Effector CD8-positive, alpha-beta T cell (primary cell): ENCODE measurements around the gene SPATA33.
"Not testable (repeated sequence)": the region's sequence is repeated elsewhere in the genome, so short reads cannot be mapped to it uniquely, and the experiment has no call there.

ENCODE experiments used
- DNase-seq: peaks from one replicate; lab custom pipeline; 2025; lab: John Stamatoyannopoulos, UW

SPATA33 gene

DNA sequence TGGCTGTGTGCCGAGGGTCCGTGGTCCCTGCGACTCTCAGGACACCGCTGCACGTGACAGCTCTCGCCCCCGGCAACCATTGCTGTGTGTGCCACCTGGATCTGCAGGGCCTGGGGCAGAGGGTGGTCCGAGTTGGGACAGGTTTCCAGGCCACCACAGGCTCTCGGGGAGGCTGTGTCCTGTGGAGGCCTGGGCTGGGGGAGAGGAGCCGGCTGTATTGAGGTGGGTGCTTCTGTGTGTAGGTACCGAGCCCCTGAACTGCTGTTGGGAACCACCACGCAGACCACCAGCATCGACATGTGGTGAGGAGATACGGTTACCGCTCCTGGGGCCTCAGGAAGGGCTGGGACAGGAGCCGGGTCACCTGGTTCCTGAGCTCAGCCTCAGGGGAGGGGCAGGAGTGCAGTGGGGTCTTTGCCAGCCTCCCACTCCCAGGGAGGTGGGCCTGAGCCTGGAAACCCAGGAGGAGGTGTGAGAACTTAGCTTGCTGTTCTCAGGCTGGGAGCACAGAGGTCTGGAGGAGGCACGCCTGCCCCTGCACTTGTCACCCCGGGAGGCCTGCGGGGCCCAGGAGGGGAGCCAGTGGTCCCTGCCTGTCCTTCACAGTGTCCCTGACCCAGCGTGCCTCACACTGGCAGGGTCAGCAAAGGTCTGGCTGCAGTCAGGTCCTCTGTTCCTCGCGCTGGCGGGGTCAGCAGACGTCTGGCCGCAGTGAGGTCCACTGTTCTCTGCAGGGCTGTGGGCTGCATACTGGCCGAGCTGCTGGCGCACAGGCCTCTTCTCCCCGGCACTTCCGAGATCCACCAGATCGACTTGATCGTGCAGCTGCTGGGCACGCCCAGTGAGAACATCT is 36.5 kb downstream of the SPATA33 start:
- DNase-seq: no peak

DNA sequence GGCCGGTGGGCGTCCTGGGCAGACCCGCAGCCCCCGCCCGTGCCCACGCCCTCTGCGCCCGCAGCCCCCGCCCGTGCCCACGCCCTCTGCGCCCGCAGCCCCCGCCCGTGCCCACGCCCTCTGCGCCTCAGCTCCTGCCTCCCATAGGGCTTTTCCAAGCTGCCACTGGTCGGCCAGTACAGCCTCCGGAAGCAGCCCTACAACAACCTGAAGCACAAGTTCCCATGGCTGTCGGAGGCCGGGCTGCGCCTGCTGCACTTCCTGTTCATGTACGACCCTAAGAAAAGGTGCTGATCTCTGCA is 37.1 kb downstream of the SPATA33 start:
- not testable (repeated sequence) for DNase-seq

DNA sequence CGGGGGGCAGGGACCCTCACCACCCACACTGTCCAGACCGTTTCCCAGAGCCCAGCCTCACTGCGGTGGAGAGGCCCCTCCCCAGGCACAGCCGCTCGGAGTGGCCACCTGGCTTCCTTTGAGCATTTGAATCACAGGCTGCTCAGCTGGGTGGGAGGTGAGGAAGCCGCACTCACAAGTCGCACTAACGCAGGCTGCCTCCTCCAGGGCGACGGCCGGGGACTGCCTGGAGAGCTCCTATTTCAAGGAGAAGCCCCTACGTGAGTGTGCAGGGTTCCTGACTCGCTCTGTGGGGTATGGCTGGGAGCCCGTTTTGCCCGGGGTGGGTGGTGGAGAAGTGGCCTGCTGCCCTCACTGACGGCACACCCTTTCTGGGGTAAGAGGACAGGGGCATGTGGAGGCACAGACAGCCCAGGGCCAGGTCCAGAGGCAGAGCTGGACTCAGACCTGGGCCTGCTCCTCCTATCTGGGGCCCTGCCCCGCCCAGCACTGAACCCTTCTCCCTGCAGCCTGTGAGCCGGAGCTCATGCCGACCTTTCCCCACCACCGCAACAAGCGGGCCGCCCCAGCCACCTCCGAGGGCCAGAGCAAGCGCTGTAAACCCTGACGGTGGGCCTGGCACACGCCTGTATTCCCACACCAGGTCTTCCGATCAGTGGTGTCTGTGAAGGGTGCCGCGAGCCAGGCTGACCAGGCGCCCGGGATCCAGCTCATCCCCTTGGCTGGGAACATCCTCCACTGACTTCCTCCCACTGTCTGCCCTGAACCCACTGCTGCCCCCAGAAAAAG is 37.6 kb downstream of the SPATA33 start:
- DNase-seq: no peak

DNA sequence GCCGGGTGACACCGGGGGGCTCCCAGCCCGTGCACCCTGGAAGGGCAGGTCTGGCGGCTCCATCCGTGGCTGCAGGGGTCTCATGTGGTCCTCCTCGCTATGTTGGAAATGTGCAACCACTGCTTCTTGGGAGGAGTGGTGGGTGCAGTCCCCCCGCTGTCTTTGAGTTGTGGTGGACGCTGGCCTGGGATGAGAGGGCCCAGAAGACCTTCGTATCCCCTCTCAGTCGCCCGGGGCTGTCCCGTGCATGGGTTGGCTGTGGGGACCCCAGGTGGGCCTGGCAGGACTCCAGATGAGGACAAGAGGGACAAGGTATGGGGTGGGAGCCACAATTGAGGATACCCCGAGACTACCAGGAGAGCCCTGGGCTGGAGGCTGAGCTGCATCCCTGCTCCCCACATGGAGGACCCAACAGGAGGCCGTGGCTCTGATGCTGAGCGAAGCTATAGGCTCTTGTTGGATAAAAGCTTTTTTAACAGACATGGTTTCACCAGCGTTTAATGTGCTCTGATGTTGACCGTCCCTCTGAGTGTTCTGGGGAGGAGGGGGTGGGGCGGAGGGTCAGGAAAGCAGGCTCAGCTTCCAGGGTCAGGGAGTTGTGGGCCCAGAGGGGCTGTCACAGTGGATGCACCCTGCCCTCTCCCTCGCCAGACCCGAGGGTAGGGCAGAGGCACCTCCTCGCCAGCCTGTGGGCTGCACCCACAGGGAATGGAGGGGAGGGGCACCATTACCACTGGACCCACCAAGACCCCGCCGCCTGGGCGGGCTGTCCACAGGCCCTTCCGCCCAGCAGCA is 38.4 kb downstream of the SPATA33 start:
- DNase-seq: no peak

DNA sequence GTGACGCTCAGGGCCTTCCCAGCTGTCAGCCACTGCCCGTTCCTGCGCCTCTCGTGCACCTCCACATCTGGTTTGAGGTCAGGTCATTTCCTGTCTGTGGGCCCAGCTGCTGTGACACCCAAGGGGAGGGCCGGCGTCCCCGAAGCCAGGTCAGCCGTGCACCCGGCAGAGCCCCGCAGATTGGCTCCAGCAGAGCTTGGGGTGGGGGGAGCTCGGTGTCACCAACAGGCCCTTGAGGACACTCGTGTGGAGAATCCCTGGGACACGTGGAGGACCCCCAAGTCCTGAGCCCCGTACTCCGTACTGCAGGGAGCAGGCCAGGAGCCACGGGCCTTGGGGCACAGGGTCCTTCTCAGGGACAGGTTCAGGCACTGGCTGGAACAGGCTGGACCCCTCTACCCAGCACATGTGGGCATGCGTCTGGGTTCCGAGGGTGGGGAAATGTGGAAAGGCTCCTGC is 39.1 kb downstream of the SPATA33 start:
- DNase-seq: no peak

DNA sequence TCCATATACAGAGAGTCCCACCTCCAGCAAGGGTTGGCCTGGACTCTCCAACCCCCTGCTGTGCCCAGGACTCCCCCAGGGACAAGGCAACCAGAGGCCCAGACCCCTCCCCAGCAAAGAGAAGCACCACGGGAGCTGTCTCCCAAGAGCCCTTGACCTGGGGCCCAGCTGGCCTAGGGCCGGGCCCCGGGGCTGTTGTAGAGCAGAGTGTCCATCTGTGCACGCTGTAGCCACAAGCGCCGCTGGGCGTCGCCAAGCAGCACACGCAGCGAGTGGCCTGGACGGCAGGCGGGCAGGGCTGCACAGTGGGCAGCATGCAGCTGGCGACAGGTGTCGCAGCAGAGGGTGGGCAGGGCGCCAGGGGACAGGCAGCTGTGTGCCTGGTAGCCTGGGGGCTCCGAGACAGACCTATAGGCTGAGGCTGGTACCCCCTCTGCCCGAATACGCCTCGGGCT is 39.6 kb downstream of the SPATA33 start:
- DNase-seq: no peak

DNA sequence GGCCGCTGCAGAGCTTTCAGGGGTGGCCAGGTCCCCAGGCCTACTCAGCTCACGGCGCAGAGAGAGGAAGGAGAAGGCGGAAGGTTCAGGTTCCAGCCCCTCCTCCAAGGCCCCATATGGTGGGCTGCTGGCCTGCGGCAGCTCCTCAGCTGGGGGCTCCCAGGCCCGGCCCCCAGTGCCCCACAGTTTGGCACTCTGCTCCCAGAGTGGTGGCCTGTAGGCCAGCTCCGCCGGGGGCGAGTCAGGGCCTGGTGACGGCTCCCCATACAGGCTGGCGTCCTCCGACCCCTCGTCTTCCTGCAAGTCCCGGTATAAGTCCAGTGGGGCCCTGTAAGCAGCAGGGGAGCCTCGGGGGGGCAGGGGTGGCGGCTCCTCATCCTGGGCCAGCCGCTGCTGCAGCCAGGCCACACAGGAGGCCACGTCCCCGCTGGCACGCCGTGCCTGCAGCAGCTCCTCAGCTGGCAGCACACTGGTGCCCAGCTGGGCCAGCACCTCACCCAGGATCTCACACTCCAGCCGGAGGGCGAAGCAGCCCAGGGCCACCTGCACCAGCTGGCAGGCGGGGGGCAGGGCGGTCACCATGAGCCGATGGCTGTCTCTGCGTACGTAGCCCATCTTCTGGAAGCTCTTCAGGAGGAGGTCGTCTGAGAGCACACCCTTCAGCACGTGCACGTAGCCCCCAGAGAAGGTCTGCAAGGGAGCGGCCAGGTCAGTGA is 40.1 kb downstream of the SPATA33 start:
- DNase-seq: no peak

DNA sequence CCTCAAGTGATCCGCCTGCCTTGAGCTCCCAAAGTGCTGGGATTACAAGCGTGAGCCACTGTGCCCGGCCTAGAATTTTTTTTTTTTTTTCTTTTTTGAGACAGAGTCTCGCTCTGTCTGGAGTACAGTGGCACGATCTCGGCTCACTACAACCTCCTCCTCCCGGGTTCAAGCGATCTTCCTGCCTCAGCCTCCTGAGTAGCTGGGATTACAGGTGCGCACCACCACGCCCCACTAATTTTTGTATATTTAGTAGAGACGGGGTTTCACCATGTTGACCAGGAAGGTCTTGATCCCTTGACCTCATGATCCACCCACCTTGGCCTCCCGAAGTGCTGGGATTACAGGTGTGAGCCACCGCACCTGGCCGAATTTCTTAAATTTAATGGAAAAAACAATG is 41.1 kb downstream of the SPATA33 start:
- DNase-seq: not testable (repeated sequence)

DNA sequence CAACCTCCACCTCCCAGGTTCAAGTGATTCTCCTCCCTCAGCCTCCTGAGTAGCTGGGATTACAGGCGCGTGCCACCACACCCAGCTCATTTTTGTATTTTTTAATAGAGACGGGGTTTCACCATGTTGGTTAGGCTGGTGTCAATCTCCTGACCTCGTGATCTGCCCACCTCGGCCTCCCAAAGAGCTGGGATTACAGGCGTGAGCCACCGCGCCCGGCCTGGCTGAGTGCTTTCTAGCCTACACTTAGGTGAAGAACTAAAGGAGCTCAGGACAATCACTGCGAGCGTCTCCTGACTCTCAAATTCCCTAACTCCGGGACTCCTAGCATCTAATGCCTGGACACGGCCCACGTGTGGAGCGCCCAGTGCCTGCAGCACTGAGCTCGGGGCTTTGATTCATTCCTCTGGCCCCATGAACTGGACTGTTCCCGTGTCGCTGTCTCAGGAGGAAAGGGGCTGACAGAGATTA is 42.0 kb downstream of the SPATA33 start:
- DNase-seq: not testable (repeated sequence)

DNA sequence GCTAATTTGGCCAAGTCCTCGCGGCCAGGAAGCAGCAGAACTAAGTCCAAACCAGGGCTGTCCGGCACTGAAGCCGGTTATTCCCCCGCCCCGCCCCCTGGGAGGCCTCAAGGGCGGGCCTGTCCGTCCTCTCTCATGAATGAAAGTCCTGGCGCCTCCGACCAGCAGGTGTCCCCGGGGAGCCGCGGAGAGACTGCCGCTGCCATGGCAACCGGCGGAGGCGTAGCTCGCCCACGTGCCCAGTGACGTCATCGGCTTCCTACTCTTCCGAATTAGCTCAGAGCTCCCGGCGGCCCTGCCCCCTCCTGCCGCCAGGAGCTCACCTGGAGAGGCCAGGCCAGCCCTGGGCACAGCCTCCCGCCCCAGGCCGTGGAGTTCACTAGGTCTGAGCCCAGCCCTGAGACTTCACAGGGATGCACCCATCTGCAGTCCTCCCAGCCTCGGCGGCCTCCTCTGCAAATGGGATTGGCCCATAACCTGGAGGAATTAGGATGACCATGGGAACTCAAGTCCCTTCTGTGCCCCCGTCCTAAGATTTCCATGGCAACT is 42.5 kb downstream of the SPATA33 start:
- peak; percentile 93 for DNase-seq

DNA sequence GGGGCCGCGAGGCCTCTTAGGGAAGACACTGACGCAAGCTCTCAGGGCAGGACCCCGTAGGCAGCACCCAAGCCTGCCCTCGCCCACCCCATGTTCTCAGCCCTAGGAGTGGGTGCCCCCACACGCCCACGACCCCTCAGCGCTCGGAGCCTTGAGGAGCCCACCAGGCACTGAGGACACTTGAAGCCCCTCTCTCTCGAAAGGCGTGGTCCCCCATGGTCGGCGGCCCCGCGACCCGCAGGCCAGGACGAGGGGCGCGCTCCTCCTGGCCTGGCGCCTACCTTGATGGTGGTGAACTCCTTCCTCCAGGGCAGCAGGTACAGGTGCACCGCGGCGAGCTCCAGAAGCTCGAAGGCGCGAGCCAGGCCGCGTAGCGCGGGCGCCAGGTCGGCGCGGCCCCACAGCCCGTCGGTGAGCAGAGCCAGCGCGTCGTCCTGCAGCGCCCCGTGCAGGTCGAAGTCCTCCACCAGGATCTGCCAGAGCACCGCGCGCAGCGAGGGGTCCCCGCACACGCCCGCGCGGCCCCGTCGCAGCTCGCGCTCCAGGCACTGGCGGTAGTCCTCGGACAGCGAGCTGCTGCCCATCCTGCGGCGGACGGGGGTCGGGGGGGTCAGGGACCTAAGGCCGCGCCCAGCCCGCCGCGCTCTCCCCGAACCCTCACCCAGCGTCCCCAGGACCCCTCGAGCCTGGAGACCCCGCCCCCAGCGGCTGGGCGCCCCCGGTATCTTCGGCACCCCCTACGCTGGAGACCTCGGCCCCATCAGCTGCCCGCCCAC is 43.2 kb downstream of the SPATA33 start:
- DNase-seq: peak; percentile 30

DNA sequence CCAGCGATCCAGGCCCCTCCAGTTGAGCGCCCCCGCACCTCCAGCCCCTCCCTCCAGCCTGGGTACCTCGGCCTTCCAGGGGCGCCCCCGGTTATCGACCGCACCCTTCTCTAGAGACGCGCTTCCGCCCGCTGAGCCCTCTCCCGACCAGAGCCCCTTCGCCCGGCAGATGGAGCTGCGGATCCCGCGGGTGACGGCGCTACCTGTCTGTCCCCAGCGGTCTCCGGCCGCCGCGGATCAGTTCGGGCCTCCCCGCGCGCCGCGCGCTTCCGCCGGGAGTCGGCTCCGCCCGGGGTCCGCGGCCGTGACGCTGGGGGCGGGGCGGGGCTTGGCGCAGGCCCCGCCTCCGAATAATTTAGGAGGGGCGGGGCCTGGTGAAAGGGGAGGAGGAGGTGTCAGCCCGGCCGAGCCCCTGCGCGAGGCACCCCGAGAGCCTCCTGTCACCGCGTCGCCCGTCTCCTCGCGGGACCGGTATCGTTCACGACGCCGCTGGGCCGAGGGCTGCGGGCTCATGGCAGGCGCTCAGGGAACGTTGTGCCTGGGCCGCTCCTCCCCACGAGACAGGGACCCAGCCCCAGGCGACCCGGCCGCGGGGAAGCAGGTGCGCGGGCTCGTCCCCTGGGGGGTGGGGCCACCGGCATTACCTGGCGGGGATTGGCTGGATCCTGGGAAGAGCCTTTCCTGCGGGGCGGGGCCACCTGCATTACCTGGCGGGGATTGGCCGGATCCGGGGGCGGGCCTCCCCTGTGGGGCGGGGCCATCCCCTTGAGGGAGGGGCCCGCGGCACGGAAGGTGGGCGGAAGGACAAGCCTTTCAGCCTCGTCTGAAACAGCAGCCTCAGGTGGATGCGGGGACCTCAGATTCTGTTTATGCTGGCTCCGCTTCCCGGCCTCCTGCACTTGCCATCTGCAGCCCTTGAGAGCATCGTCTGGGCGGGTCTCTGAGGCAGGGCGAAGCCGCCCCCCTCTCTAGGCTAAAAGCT is 44.1 kb downstream of the SPATA33 start, which contains the start of gene SPATA2L:
Gene SPATA2L (minus strand): TSS at position 281 of the 982 bp plus-strand sequence. CDS start 473 bp downstream, outside the sequence.
- peak; percentile 98 for DNase-seq

DNA sequence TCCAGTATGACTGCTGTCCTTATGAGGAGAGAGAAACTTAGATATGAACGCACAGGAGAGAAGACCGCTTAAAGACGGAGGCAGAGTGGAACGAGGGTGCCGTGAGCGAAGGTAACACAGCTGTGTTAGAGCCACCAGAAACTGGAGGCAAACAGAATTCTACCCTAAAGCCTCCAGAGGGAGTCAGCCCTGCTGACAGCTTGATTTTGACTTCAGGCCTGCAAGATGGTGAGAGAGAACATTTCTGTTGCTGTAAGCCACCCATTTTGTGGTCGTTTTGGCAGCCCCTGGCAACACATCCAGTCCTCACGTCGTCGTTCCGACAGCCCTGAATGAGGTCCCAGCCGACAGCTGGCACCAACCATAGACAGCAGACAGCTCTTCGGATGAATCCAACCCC is 46.6 kb downstream of the SPATA33 start:
- DNase-seq: no peak

DNA sequence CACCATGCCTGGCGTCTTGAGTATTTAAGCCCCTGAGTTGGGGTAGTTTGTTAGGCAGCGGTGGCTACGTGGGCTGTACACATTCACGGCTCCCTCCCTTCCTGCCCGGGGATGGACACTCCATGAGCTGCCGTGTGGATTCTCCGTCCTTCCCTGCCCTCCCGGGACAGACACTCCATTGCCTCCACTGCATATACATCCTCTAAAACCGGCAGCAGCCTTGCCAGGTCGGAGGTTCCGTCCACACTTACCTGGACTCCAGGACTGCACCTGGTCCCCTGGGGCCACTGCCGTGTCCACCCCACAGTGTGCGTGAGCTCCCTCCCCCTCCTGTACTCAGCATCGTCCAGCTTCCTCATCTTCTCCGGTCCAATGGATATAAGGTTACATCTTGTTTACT is 47.4 kb downstream of the SPATA33 start:
- DNase-seq: no peak

DNA sequence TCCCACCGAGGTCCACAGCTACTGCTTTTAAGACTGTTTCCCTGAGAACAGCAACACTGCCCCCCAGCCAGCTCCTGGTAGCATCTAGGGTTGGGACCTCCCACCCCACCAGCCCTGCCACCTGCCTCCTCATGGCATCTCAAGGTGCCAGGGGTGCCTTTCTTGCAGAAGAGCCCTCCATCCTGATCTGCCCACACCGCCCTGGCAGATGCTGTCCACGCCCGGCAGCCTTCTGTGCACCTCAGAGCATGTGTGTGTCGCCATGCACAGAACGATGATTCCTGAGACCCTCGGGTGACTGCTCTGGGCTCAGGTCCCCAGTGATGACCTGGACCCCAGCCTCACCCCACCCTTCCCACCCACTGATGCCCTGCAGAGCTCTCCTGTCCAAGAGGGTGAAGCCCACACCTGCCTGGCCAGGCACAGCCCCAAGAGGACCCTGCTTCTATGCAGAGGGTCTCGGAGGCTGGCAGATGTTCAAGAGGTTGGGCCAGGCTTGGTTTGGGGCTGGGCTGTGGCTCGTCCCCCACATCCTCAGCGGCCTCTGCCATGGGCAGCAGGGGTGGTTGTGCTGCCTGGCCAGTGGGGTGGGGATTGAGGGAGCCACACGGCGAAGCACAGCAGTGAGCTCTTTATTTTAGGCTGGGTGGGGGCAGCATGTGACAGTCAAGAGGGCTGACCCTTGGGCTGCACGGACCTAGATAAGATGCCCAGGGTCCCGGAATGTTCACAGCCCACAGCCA is 49.1 kb downstream of the SPATA33 start:
- DNase-seq: no peak

DNA sequence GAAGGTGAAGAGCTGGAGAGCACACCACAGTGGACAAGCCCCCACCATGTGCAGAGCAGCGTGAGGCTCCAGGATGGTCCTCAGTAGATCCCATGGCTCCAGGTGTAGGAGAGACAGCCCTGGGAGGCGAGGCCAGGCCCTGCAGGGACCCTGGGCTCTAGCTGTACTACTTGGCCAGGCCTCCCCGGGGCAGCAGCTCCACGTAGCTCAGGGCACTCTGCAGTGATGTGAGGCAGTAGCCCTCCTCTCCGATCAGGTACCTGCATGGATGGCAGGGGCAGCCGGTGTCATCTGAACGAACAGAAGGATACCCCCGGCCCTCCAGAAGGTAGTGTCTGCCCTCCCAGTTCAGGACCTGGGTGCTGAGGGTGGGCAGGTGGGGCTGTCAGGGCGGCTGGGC is 50.1 kb downstream of the SPATA33 start:
- no peak for DNase-seq

DNA sequence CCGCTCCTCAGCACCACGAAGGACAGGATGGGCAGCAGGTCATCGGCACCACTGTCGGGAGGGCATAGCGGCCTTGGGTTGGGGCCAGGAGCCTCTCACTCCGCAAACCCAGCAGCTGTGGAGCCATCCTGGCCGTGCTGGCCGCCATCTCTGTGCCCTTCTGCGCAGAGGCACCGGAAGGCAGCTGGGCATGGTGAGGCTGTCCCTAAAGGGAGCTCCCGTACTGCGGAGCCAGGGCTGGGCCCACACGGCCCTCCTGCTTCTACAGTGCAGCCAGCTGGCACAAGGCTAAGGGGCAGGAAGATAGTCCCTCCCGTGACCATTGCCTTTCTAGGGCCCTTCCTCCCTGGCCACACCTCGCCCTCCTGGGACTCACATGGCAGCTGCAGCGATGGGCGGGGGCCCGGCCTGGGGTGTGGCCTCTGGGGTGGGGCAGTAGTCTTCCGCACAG is 50.9 kb downstream of the SPATA33 start:
- DNase-seq: no peak

DNA sequence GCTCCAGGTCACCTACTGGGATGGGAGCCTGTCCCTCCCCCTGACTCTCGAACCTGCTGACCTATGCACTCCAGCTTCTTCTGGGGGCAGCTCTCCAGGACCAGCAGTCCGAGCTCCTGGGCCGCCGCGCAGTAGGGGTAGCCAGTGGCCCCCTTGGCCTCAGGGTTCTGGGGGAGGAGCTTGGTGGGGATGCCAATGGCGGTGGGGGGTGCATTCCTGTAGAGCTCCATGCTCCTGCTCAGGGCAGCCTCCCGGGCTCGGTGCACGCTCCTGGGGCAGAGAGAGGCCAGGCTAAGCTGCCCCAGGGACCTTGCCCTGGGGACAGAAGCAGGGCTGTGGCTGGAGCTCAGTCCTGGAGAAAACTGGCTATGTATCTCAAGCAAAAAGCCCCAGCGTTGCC is 51.5 kb downstream of the SPATA33 start:
- no peak for DNase-seq
